Right lobe of liver (tissue), 4 donors: ENCODE data around the gene CCDC88B.

Experiments used
- POLR2A ChIP-seq: fragments of 450-650 bp; IDR thresholded peaks from one replicate; pipeline ENCODE4 v1.6.1; 2017; ENCODE audit warnings: antibody characterized with exemption, mild to moderate bottlenecking
- TF ChIP-seq, protein P1 (sequence below), 4 donors: fragments of 200-600 bp in 3 of 4; fragments of 450-650 bp in 1 of 4; IDR thresholded peaks; one replicate each; pipeline versions ENCODE4 v1.5.1 to v1.8.0; 2016 to 2022; ENCODE audit warnings: antibody characterized with exemption in 4 of 4, mild to moderate bottlenecking in 2 of 4
- donor health status: DM: no; HTN: no; CAD: no.
- donor health status: DM: no; HTN: no; CAD: no.
- donor health status: DM: no; HTN: yes; CAD: no.

DNA sequence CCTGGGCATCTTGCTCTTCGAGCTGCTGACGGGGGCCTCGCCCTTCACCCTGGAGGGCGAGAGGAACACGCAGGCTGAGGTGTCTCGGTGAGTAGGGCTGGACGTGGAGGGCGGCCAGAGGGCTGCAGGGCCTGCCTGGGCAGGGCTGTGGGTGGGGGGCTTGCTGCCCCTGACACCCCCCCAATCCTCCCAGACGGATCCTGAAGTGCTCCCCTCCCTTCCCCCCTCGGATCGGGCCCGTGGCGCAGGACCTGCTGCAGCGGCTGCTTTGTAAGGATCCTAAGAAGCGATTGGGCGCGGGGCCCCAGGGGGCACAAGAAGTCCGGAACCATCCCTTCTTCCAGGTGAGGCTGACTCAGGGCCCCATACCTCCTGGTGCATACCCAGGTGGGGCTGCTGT is 21.7 kb downstream of the CCDC88B start:
- TF ChIP-seq, protein P1, sequence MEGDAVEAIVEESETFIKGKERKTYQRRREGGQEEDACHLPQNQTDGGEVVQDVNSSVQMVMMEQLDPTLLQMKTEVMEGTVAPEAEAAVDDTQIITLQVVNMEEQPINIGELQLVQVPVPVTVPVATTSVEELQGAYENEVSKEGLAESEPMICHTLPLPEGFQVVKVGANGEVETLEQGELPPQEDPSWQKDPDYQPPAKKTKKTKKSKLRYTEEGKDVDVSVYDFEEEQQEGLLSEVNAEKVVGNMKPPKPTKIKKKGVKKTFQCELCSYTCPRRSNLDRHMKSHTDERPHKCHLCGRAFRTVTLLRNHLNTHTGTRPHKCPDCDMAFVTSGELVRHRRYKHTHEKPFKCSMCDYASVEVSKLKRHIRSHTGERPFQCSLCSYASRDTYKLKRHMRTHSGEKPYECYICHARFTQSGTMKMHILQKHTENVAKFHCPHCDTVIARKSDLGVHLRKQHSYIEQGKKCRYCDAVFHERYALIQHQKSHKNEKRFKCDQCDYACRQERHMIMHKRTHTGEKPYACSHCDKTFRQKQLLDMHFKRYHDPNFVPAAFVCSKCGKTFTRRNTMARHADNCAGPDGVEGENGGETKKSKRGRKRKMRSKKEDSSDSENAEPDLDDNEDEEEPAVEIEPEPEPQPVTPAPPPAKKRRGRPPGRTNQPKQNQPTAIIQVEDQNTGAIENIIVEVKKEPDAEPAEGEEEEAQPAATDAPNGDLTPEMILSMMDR (IDR thresholded peaks at IDR 0.05) = no peak
- no peak for TF ChIP-seq POLR2A
